GM18519 (cell line): Measurements from ENCODE around the gene ARMC6.

Experiments
- ATAC-seq: cut with Tn5 transposase; IDR thresholded peaks from one replicate; pipeline ENCODE4 v1.9.1; 2021; ENCODE audit warnings: mild to moderate bottlenecking, moderate library complexity; ENCODE audit not compliant: unreplicated experiment, low FRiP score

Gene ARMC6

DNA sequence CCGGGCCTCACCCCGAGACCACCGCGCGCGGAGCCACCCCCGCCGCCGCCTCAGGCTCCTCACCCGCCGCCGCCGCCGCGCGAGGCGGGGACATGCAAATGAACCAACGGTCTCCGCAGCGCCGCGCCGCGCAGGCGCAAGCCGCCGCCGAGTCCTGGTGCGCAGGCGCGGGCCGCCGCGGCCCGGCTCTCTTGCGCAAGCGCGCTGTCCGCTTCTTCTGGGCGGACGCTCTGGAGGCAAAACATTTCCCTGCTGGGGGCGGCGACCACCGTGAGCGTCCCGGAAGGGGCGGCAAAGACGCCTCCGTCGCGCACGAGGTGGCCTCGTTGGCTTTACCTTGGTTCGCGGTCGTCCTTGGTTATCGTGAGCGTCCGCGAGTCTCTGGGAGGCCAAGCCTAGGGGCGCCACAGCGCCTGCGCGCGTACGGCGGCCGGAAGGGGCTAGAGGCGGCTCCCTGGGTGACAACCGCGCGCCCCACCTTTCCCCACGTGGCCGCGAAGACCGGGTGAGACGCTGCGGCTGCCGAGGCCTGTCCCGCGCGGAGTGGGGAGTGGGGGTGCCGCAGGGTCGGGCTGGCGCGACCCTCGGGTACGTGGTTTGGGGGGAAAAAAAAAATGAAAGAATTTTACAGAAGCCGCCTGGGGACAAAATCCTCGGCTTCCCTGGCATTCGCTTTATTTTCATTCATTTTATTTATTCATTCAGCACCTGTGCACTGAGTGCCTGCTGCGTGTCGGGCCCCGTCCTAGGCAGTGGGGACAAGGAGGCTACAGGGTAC is at the start of gene ARMC6, which contains the start of gene SUGP2:
ARMC6 (plus strand) TSS at position 178 of the 778 bp plus-strand sequence. CDS start 607 bp downstream, outside the sequence.
SUGP2 (minus strand) TSS at position 92 of the 778 bp plus-strand sequence. CDS start 2,446 bp downstream, outside the sequence.
- peak; percentile 51 for ATAC-seq

DNA sequence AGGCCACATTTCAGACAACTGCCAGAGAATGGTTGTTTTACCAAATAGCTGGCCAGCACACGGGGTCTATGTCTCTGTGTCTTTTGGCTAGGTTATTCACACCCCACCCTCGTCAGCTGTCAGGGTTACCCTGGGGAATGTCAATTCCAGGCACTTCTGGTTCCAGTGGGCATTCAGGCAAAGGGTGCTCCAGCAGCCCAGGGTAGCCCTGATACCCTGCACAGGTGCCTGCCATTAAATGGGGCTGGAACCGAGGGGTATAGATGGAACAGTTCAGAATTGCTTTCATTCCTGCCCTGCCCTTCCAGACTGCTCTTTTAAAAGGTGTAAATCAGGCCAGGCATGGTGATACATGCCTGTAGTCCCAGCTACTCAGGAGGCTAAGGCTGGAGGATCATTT is 49.2 kb upstream of the ARMC6 start:
- no peak for ATAC-seq

DNA sequence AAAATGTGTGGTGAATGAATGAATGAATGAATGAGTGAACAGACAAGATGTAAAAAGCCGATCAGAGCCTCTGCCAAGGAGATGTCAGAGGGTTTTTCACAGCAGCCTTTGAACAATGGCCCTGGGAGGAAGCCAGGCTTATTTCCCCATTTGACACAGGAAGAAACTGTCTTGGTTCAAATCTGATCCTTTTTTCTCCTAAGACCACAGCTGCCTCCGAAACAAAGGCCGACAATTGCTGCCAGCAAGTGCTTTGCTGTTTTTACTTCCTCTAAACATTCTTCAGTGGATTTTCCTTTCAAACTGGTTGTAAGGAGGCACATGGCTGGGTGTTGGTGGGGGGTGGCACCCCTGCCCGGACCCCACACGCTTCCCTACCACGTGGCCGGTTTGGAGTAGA is 48.1 kb upstream of the ARMC6 start:
- ATAC-seq = no peak

- no peak for ATAC-seq
These were observed 45.9 kb upstream of the ARMC6 start for GRCh38 chr19:18987456-18987855.

DNA sequence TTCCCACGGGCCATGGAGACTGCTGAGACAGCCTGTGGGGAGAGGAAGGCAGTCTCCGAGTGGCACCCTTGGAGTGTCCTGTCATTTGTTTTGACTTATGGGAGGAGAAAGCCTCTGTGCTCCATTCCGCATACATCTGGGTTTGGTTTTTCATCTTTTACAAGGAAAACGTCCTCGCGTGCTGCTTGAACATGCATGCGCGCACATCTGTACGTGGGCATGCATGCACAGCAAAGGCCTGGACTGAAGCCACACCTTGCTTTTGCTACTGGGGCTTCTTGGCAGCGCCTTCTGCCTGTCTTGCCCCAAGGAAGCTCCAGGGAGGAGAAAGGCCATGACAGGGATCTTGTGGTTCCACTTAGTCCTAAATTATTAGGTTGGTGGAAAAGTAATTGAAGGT is 44.1 kb upstream of the ARMC6 start:
- ATAC-seq = no peak

GRCh38 chr19:18990128-18990708 is 43.2 kb upstream of the ARMC6 start:
- no peak for ATAC-seq

DNA sequence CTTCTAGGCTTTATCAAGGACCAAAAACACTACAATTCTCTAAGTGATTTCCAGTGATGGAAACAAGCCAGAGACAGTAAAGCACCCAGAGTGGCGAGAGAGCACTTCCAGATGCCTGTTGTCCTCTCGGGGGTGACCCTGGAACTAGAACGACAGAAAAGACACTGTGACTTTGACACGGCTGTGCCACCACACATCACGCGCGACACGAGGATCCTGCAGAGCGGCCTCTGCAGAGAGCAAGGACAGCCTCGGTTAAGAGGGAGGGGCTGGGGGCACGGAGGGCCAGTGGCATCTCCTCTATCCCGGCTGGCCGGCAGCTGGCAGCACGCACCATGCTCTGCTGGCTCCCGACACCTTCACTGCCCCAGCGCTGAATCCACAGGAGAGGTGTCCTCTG is 42.4 kb upstream of the ARMC6 start:
- ATAC-seq = no peak

DNA sequence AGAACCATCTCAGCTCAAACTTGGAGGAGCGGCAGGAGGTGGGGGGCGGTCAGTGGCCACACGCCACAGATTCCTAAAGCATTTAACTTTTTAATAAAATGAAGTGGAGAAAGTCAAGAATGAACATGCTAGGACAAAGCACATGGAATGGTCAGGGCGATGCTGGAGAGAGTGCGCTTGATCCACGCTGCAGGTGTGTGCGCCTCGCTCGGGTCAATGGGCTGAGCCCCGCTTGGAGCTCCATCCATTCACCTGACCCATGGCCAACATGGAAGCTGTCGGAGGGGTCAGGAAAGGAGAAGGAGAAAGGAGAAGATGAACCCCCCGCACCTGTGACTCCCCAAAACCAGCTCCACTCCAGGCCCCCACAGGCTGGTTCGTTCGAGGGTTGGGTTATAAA is 41.9 kb upstream of the ARMC6 start:
- no peak for ATAC-seq

DNA sequence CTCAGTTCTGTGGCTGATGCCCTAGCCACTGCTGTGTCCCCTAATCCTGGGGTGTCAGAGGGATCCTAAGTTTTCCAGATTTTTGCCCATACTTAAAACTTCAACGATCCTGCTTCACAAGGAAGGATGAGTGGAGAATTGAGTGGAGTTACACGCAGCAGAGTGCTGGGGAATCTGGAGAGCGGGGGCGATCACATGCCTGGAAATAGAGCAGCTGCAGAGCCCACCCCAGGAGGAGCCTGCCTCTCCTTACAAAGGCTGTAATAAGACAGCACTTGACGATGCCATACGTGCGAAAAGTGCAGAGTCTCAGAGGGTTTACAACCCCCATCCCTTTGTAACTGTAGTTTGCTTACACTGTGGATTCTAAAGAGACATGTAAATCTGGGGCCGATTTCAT is 40.7 kb upstream of the ARMC6 start:
- ATAC-seq = no peak

GRCh38 chr19:18993115-18993514 is 40.3 kb upstream of the ARMC6 start:
- ATAC-seq = no peak

GRCh38 chr19:18995804-18996241 is 37.6 kb upstream of the ARMC6 start:
- ATAC-seq = no peak

DNA sequence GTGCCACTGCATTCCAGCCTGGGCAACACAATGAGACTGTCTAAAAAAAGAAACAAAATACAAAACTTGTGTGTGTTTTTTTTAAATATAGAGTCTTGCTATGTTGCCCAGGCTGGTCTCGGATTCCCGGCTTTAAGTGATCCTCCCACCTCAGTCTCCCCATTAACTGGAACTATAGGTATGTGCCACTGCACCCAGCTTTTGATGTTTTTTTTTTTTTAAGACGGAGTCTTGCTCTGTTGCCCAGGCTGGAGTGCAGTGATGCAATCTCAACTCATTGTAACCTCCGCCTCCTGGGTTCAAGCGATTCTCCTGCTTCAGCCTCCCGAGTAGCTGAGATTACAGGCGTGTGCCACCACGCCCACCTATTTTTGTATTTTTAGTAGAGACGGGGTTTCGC is 37.1 kb upstream of the ARMC6 start:
- ATAC-seq = no peak

DNA sequence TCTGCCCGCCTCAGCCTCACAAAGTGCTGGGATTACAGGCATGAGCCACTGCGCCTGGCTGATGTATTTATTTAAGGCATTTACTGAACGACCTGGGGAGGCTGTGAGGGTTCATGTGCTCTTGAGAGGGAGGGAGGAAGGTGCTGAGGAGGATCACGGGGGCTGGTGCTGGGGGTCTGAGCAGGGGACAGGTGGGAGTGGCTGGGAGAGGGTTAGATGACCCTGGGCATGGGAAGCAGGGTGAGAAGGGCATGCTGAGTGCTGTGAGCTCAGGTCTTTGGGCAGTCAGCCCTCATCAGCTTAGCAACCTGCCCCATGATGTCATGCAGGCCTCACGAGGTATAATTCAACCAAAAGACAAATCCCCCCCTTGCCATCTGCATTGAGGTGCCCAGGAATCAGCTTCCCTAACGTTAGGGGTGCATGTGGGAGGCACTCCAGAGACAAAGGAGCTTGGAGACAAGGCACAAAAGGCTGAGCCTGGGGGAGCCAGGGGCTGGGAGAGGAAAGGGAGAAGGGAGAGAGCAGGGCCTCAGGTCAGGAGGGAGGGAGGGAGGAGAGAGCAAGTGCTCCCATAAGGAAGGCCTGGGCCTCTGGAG is 36.5 kb upstream of the ARMC6 start:
- no peak for ATAC-seq

- no peak for ATAC-seq
These were observed 35.1 kb upstream of the ARMC6 start for GRCh38 chr19:18998276-18998675.

GRCh38 chr19:18999016-18999758 is 34.2 kb upstream of the ARMC6 start:
- no peak for ATAC-seq

- ATAC-seq = no peak
These were observed 33.3 kb upstream of the ARMC6 start for GRCh38 chr19:18999896-19000620.

DNA sequence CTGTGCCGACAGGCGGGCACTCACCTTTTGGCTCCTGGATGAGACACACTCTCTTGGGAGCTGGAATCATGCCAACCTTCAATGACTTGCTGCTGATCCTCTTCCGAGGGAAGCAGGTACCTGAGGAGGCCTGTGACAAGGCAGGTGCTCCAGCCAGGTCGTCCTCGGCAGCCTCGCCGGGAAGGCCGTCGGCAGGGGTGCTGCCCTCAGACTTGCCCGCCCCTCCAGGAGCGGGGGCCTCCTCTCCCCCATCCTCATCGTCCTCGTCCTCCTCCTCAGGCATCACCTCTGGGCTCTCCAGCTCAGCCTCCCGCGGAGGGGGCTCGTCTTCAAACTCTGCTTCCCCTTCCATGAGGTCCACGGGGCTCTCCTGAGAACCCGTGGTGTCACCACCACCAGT is 29.3 kb upstream of the ARMC6 start:
- ATAC-seq = no peak

DNA sequence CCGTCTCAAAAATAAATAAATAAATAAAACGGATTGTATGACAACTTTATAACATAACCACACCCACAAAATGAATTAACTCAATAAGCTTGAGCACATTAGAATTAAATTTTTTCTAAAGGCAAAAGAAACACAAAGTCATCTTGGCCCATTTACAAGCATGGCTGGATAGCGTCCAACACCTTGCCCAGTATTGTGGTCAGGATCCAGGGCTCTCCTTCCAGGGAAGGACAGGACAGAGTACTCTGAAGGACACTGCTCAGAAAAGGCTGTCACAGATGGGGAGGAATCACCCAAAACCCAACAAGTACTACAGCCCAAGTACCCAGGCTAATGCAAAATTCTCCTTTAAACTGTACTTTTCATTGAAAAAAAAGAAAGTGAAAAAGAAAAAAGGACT is 27.2 kb upstream of the ARMC6 start:
- no peak for ATAC-seq

DNA sequence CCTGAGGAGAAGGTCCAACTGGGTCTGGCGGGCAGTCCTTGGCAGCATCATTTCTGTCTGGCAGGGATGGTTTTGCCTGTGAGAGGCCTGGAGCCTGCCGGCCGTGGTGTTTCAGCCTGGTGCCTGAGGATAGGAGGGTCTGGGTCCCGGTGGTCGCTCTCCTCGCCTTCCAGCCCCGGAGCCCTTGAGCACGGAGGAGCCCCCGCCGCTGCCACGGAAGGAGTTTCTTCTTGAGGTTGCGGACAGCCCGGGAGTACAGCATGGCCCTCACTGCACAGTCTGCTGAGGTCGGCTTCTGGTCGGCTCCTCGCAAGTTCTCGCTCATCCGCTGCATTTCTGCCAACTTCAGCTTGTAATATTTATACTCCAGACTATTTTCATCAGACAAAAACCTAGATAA is 23.5 kb upstream of the ARMC6 start:
- ATAC-seq = no peak

GRCh38 chr19:19010551-19010950 is 22.9 kb upstream of the ARMC6 start:
- ATAC-seq = no peak
